HG02678 (cell line): Measurements from ENCODE around the gene SLC9A9.
"Not testable (repeated sequence)": the region's sequence is repeated elsewhere in the genome, so short reads cannot be mapped to it uniquely, and the experiment has no call there.

ENCODE experiments used
- ATAC-seq: cut with Tn5 transposase; IDR thresholded peaks from one replicate; pipeline ENCODE4 v1.9.1; 2021; ENCODE audit warnings: mild to moderate bottlenecking, moderate library complexity; ENCODE audit not compliant: unreplicated experiment

Gene SLC9A9

GRCh38 chr3:143525408-143525807 lies 322.9 kb downstream of the SLC9A9 start:
- ATAC-seq: no peak

- ATAC-seq: no peak
Measured at GRCh38 chr3:143521803-143522202, 326.5 kb downstream of the SLC9A9 start.

- not testable (repeated sequence) for ATAC-seq
Measured at GRCh38 chr3:143517131-143517530, 331.1 kb downstream of the SLC9A9 start.

GRCh38 chr3:143514874-143515273 lies 333.4 kb downstream of the SLC9A9 start:
- no peak for ATAC-seq

- no peak for ATAC-seq
Measured at GRCh38 chr3:143514109-143514508, 334.2 kb downstream of the SLC9A9 start.

GRCh38 chr3:143511174-143511879 lies 336.9 kb downstream of the SLC9A9 start:
- no peak for ATAC-seq

GRCh38 chr3:143510601-143511000 lies 337.7 kb downstream of the SLC9A9 start:
- ATAC-seq: no peak

GRCh38 chr3:143507735-143508580 lies 340.3 kb downstream of the SLC9A9 start:
- ATAC-seq: no peak

GRCh38 chr3:143506190-143506589 lies 342.1 kb downstream of the SLC9A9 start:
- ATAC-seq: no peak

GRCh38 chr3:143503325-143503885 lies 344.9 kb downstream of the SLC9A9 start:
- no peak for ATAC-seq

- no peak for ATAC-seq
Measured at GRCh38 chr3:143502081-143502480, 346.2 kb downstream of the SLC9A9 start.

GRCh38 chr3:143497382-143497781 lies 350.9 kb downstream of the SLC9A9 start:
- ATAC-seq: no peak

GRCh38 chr3:143496191-143496590 lies 352.1 kb downstream of the SLC9A9 start:
- ATAC-seq: no peak

GRCh38 chr3:143495527-143495926 lies 352.7 kb downstream of the SLC9A9 start:
- ATAC-seq: no peak

- ATAC-seq: no peak
Measured at GRCh38 chr3:143486611-143487010, 361.7 kb downstream of the SLC9A9 start.

- no peak for ATAC-seq
Measured at GRCh38 chr3:143484846-143485512, 363.3 kb downstream of the SLC9A9 start.

GRCh38 chr3:143483214-143483613 lies 365.1 kb downstream of the SLC9A9 start:
- ATAC-seq: no peak

GRCh38 chr3:143482106-143483088 lies 365.9 kb downstream of the SLC9A9 start:
- ATAC-seq: no peak

- no peak for ATAC-seq
Measured at GRCh38 chr3:143480344-143480743, 367.9 kb downstream of the SLC9A9 start.

GRCh38 chr3:143479727-143480126 lies 368.5 kb downstream of the SLC9A9 start:
- no peak for ATAC-seq
